C4-2B (cell line): ENCODE data around the gene TWIST2.

Experiments used
- H3K27ac ChIP-seq: fragments of 450-650 bp; 2 replicates; pipeline ENCODE4 v1.5.1; 2017
- CTCF ChIP-seq: fragments of 450-650 bp; conservative IDR thresholded peaks from 2 replicates; pipeline ENCODE4 v1.5.1; 2017; ENCODE audit warnings: mild to moderate bottlenecking
- ZFX ChIP-seq: fragments of 450-650 bp; IDR thresholded peaks from 2 replicates; pipeline ENCODE4 v1.6.1; 2017

TWIST2 gene

DNA sequence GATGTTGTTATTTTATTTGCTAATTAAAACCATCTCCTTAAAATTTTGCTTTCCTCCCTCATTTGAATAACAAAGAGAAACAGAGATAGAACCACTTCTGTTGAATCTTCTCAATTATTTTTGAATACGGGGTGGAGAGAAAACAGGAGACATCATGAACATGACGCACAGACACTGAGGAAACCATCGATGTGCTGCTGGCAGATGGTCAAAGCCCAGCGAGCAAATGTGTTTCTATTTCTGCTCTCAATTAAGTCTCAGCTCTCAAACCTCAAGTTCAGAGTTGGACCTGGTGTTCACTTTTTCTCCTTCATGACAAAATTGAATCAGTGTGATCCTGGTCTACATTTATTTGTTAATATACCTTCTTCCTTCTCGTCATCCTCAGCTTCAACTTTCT lies 36.1 kb upstream of the TWIST2 start:
- TF ChIP-seq ZFX (no peak), CTCF (no peak)
- H3K27ac ChIP-seq, result no peak overlapping the region

DNA sequence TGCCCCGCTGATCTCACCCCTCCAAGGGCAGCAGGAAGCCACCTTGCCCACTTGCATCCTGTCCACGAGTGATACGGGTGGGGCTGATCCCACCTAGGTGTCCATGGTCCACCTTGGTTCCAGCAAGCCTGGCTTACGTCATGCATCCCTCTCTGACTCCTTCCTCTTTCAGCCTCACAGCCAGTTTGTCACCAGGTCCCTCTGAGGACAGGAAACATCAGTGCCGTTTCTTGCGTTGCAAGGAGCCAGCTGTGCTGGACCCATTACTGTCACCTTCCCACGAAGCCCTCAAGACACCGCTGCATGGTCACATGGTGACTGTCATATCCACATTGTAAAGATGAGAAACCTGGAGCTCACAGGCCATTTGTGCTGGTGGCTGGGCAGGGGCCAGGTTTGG lies 34.8 kb upstream of the TWIST2 start:
- no peak overlapping the region for H3K27ac ChIP-seq
- TF ChIP-seq CTCF (no peak), ZFX (no peak)

- H3K27ac ChIP-seq, result no peak overlapping the region
- TF ChIP-seq CTCF (no peak), ZFX (no peak)
These were observed 33.1 kb upstream of the TWIST2 start for GRCh38 chr2:238814815-238815214.

- TF ChIP-seq ZFX, result no peak
These were observed 31.6 kb upstream of the TWIST2 start for GRCh38 chr2:238816291-238816690.

GRCh38 chr2:238817382-238817781 lies 30.5 kb upstream of the TWIST2 start:
- H3K27ac ChIP-seq, result no peak overlapping the region
- TF ChIP-seq CTCF, result no peak
- TF ChIP-seq ZFX, result no peak

More at GRCh38 chr2:238816291-238816690, 31.6 kb upstream of the TWIST2 start:
- no peak overlapping the region for H3K27ac ChIP-seq

DNA sequence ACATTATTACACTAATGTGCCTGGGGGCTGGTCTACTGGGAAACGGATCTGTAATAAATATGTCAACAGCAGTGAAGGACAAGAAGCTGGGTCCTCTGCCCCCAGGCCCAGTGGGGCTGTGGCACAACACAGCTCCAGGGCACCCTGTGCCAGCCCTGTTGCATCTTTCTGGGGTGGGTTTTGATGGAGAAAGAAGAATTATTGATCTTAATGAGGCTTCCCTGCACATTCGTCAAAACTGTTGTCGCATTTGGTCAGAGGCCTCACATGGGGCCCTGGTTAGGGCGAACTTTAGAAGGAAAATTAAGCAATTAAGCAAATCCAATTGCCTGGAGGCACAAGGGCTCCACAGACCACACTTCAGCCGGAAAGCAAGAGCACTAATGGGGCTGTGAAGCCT lies 30.0 kb upstream of the TWIST2 start:
- H3K27ac ChIP-seq, result no peak overlapping the region
- TF ChIP-seq CTCF (no peak), ZFX (no peak)

- no peak overlapping the region for H3K27ac ChIP-seq
- no peak for TF ChIP-seq ZFX
- TF ChIP-seq CTCF, result no peak
These were observed 29.3 kb upstream of the TWIST2 start for GRCh38 chr2:238818561-238818960.

DNA sequence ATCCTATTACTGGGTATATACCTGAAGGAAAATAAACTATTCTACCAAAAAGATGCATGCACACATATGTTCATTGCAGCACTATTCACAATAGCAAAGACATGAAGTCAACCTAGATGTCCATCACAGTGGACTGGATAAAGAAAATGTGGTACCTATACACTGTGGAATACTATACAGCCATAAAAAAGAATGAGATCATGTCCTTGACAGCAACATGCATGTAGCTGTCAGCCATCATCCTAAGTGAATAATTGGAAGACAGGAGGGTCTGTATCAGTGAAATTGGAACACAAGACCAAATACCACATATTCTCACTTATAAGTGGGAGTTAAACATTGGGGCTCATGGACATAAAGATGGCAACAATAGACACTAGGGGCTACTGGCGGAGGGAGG lies 27.7 kb upstream of the TWIST2 start:
- H3K27ac ChIP-seq, result no peak overlapping the region
- TF ChIP-seq CTCF, result no peak
- no peak for TF ChIP-seq ZFX
